Hepatocyte (in vitro differentiated cells): Measurements from ENCODE around the gene TMEM39B.

ENCODE experiments used
- CTCF ChIP-seq: fragments of 200-600 bp; sonication (generic); IDR thresholded peaks from 2 replicates; pipeline ENCODE4 v1.5.1; 2016; ENCODE audit warnings: antibody characterized with exemption, mild to moderate bottlenecking; ENCODE audit not compliant: poor library complexity
- EZH2 ChIP-seq: fragments of 200-600 bp; sonication (generic); IDR thresholded peaks from 2 replicates; pipeline ENCODE4 v1.6.1; 2016; ENCODE audit warnings: antibody characterized with exemption, mild to moderate bottlenecking, borderline replicate concordance
- EZH2phosphoT487 ChIP-seq: fragments of 200-600 bp; sonication (generic); IDR thresholded peaks from one replicate; pipeline ENCODE4 v1.6.1; 2018; ENCODE audit warnings: antibody characterized with exemption, mild to moderate bottlenecking, low read depth, moderate library complexity; ENCODE audit not compliant: unreplicated experiment, severe bottlenecking

- TF ChIP-seq CTCF (no peak), EZH2 (no peak), EZH2phosphoT487 (no peak)
Measured at GRCh38 chr1:32107742-32108661, 35.3 kb downstream of the TMEM39B start, which contains the start of gene KPNA6.
